ENCODE measurements around the gene ARID3B.
A peak's percentile ranks its signal among the peaks of the same experiment; 100 is the strongest.
"Not testable (repeated sequence)": the region's sequence is repeated elsewhere in the genome, so short reads cannot be mapped to it uniquely, and the experiment has no call there.

Gene ARID3B, protein sequence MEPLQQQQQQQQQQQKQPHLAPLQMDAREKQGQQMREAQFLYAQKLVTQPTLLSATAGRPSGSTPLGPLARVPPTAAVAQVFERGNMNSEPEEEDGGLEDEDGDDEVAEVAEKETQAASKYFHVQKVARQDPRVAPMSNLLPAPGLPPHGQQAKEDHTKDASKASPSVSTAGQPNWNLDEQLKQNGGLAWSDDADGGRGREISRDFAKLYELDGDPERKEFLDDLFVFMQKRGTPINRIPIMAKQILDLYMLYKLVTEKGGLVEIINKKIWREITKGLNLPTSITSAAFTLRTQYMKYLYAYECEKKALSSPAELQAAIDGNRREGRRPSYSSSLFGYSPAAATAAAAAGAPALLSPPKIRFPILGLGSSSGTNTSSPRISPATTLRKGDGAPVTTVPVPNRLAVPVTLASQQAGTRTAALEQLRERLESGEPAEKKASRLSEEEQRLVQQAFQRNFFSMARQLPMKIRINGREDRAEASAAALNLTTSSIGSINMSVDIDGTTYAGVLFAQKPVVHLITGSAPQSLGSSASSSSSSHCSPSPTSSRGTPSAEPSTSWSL

DNA sequence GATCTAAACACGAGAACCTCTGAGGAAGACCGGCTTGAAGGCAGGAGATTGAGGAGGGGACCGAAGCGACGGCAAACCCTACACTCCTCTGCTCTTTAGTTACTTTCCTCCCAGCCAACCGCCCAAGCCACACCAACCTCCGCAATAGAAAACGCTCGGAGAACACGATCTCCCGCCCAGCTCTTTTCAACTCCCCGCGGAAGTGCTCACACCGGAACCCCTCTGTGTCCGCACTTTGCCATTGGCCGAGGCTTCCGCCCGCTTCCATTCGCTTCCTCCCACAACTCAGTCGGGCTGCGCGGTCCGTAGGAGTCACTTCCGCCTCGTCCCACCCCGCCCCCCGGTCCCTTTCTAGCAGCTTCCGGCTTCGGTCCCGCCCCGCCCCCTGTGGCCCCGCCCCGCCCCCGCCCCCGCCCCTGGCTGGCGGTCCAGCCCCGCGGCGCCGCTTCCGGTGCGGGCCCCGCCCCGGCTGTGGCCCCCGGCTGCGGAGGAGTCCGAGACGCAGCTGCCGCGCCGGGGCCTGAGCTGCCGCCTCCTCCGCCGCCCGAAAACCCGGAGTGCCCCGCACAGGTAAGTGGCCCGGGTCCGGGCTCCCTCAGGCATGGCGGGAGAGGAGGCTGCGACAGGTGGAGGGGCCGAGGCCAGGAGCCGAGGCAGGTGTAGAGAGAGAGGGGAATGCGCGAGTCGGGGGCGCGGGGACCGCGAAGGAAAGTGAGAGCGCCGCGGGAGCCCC, at the start of gene ARID3B:
Gene ARID3B, plus strand, starts transcription at position 460 of the 733 bp plus-strand sequence. CDS start 2,717 bp downstream, outside the sequence.
- DNase-seq (ENCODE audit: low spot score) = peak; percentile 98

DNA sequence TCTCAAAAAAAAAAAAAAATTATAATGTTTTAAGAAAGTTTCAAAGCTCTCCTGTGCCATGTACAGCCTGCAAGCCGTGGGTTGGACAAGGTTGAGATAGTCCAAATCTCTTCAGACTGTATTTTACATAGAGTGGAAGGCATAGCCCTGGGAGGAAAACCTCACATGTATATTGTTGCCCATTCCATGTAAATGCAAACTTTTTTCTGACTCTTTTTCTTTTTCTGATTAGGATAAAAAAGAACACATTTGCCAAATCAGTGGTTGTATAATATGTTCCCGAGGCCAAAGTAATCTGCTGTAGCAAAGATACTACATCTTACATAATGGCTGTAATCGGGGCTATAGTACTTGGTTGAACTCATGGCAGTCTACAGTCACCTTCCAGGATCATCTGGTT, 44.4 kb upstream of the ARID3B start:
- DNase-seq (ENCODE audit: low spot score) = no peak

DNA sequence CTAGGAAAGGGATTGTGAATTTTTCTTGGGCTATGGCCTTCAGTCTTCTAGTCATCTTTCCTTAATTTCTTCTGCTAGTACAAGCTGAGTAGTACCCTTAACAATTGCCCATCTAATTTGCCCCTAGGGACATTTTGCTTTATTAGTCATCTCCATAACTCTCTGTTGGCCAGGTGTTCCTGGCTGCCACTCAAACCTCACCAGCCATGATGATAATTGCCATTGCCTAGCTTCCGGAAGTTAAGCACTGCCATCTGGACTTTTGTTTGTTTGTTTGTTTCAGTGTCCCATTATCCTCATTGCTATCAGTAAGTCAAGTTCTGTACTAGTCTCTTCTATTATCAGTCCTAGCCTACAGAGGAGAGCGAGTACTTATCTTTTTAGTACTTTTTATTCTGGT, 43.4 kb upstream of the ARID3B start:
- no peak for DNase-seq (ENCODE audit: low spot score)

DNA sequence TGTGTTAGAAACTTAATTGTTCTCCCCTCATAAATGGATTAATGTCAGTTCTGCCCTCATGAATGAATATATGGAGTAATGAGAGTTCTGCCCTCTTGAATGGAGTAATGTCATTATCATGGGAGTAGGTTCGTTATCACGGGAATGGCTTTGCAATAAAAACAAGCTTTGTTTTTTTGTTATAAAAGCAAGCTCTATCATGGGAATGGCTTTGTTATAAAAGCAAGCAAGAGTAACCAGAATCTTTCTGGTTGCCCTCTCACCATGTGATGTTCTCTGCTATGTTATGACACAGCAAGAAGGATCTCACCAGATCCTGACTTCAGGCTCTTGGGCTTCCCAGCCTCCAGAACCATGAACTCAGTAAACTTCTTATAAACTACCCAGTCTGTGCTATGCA, 41.7 kb upstream of the ARID3B start:
- DNase-seq (ENCODE audit: low spot score) = no peak

DNA sequence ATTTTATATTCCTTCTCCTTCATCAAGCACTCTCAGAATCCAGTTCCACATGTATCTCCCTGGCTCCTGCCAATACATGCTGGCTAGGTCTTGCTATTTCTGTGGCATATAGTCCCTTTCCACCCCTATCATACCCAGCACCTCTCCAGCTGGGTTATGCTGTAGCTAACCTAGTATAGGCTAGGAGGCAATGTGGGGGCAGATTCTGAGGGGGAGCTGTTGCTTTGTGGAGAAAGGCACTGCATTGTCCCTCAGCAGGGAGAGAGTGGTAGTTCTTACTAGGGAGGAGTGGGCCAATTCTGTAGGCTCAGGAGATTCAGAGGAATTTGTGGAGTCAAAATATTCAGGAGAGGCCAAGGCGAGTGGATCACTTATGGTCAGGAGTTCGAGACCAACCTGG, 40.6 kb upstream of the ARID3B start:
- no peak for DNase-seq (ENCODE audit: low spot score)

DNA sequence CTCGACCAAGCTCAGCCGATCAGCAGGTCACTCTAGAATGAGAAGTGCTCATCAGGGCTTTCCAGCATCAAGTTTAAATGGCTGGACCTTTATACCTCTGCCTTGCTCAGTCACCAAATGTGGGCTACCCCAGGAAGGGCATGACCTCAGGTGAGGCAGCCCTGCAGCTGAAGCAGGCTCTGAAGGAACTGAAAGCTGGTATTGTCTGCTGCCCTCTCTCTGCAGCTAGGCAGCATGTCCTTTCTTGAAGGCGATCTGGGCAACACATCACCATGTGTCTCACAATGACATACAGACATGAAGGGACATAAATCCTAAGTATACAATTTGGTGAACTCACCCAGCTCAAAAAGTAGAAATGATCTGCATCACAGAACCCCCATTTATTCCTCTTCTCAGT, 38.7 kb upstream of the ARID3B start:
- no peak for DNase-seq (ENCODE audit: low spot score)

DNA sequence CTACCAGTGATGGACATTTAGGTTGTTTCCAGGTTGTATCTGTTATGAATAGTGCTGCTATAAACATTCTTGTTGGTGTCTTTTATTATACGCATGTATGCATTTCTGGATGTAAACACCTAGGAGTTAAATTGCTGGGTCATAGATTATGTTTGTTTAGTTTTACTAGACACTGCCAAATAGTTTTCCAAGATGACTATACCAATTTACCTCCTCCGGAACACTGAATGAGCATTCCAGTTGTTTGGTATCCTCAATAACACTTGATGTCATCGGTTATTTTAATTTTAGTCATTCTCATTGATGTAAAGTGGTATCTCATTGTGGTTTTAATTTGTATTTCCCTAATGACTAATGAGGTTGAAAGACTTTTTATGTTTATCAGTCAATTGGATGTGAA, 36.6 kb upstream of the ARID3B start:
- DNase-seq (ENCODE audit: low spot score) = no peak

DNA sequence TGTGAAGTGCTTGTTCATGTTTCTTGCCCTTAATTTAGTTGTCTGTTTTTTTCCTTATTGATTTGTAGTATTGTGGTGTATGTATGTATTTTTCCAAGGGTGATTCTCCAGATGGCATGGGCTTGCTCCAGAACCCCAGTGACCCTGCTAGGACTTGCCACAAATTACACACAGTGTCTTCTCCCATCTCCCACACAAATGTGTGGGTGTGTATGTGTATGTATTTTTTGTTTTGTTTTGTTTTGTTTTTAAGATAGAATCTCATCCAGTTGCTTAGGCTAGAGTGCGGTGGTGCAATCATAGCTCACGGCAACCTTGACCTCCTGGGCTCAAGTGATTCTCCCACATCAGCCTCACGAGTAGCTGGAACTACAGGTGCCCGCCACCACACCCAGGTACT, 36.2 kb upstream of the ARID3B start:
- DNase-seq (ENCODE audit: low spot score) = no peak

DNA sequence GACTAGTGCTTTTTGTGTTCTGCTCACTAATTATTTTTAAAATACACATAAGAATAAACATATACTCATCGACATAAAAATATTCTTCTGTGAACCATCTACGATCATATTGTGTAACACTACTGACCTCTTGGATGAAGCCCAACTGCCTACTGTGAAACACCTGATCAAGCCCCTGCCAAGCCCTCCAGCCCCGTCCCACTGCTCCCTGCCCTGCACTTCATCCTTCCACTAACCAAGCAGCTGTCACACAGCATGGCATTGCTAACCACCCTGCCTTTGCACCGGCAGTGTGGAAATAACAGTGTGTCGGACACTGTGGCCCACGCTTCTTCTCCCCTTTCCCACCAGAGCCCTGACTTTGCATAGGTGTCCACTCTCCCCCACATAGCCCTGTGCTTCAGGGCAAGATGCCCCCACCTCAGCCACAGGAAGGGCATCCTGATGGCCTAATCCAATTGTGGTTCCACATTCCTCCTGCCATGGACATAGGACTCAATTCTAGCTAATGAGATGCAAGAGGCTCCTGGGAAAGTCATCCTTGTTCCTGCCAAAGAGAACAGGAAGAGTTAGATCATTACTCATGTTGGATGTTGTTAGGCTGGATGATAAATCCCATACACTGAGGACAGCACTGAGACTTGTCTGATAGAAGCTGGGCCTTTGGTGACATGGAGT, 35.0 kb upstream of the ARID3B start:
- no peak for DNase-seq (ENCODE audit: low spot score)

DNA sequence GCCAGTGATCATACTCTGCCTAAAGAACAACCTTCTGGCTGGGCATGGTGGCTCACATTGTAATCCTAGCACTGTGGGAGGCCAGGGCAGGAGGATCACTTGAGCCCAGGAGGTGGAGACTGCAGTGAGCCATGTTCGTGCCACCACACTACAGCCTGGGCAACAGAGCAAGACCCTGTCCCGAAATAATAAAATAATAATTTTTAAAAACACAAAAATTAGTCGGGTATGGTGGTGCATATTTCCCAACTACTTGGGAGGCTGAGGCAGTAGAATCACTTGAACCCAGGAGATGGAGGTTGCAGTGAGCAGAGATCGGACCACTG, 34.5 kb upstream of the ARID3B start:
- no peak for DNase-seq (ENCODE audit: low spot score)

DNA sequence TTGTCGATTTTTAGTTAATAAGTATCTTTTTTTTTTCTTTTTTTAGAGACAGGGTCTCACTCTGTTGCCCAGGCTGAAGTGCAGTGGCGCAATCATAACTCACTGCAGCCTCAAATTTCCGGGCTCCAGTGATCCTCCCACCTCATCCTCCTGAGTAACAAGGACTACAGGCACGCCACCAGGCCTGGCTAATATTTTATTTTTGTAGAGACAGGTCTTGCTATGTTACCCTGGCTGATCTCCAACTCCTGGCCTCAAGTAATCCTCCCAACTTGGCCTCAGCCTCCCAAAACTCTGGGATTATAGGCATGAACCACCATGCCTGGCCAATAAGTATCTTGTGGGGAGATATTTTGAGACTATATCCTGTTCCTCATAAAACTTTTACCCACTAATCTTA, 29.4 kb upstream of the ARID3B start:
- no peak for DNase-seq (ENCODE audit: low spot score)

DNA sequence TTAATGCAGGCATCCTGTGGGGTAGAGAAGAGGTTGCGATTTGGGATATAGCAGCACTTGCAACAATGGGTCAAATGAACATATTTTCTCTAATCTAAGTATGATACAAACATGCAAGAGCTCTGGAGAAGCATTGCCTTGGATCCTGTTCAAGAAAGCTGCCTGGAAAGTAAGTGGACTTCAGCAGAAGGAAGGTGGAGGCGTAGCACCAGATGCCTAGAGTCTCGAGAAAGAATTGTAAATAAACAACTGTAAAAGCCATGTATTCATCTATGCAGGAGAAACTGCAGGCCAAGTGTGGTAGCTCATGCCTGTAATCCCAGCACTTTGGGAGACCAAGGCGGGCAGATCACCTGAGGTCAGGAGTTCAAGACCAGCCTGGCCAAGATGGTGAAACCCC, 27.0 kb upstream of the ARID3B start:
- DNase-seq (ENCODE audit: low spot score) = not testable (repeated sequence)

DNA sequence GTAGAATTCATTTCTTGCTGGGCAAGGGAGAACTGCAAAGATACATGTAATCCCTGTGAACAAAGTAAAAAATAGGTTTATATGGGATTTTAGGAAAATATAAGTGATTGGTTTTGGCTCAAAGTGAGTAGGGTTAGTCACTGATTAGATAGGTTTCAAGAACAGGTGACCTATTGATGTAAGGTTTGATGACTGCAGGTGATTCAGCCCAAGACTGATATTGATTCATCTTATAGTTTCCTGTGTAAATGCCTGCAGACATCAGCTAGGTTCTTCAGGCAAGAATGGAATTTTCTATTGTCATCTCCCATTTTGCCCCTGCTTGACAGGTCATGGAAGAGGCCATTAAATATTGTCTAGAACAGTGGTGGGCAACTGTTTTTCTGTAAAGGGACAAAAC, 23.9 kb upstream of the ARID3B start:
- DNase-seq (ENCODE audit: low spot score) = no peak

DNA sequence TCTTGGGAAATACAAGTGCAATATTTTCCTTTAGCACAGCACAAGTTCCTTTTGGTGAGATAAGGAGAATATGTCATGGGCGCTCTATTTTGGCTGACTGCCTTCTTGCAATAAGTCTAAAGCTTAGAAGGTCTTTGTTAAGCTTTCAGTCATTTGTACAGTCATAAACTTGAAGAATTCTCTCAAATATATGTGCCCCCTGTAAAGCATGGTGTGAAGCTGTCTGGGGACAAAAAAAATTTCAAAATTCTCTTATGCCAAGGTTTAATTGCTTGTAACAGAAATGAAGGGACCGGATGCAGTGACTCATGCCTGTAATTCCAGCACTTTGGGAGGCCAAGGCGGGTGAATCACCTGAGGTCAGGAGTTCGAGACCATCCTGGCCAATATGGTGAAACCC, 21.7 kb upstream of the ARID3B start:
- DNase-seq (ENCODE audit: low spot score) = no peak

DNA sequence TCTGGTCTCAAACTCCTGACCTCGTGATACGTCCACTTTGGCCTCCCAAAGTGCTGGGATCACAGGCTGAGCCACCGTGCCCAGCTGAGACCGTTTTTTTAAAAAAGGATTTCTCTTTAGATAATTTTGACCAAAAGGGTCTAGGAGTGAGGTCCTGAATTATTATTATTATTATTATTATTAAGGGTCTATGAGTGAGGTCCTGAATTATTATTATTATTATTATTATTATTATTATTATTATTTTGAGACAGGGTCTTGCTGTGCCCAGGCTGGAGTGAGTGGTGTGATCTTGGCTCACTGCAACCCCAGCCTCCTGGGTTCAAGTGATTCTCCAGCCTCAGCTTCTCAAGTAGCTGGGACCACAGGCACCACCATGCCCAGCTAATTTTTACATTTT, 20.6 kb upstream of the ARID3B start:
- DNase-seq (ENCODE audit: low spot score) = no peak

DNA sequence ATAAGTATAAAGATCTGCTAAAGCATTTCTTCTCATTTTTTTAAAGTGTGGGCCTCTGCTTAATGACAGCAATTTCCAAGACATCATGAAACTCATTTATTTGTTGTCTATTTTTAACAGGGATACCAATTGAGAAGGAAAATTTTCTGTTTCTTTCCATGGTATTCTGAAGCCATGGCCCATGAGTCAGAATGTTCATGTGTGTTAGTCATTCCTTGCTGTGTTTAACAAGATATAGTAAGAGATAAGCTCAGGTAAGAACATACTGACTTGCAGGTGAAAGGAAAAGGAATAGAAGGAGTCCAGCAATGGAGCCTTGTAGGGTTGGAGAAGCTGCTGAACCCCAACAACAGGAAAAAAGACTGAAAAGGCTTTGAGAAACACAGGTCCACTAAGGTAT, 17.0 kb upstream of the ARID3B start:
- no peak for DNase-seq (ENCODE audit: low spot score)

DNA sequence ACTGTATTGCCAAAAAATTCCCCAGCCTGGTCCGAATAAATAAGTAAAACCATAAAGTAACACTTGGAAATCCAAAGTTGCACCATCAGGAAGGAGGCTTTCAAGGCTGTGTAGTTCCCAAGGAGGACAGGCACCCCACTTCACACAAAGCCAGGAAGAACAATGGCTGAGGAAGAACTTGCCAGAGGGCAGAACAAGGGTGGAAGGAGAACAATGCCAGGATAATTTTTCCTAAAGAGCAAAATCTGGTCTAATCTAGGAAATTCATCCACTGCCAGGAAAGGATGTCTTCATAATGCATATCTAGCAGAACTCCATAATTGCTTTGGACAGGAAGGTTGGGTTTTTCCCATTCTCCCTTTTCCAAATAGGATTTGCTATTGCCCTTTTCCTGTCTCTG, 15.7 kb upstream of the ARID3B start:
- DNase-seq (ENCODE audit: low spot score) = no peak

DNA sequence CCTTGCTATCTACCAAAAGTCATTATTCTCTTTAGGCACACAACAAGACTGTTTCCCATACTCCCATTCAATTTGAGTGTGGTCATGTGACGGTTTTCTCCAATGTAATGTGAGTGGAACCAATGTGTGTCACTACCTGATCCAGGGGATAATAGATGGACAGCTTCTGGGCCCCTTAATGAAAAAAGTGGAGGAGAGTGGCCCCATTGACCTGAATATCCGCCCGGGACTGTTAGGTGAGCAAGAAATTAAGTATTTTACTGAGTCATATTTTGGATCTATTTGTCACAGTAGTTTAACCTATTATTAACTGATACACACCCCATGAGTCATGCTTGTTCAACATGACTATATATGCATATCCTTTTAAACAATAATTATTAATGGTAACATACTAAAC, 15.1 kb upstream of the ARID3B start:
- no peak for DNase-seq (ENCODE audit: low spot score)

DNA sequence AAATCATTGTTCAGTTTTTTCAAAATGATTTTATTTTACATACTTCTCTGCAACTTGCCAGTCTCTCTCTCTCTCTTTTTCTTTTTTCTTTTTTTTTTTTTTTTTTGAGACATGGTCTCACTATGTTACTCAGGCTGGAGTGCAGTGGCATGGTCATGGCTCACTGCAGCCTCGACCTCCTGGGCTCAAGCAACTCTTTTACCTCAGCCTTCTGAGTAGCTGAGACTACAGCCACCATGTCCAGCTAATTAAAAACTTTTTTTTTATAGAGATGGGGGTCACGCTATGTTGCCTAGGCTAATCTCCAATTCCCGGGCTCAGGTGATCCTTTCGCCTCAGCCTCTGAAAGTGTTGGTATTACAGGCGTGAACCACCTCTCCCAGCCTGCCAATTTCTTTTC, 12.1 kb upstream of the ARID3B start:
- DNase-seq (ENCODE audit: low spot score) = no peak

DNA sequence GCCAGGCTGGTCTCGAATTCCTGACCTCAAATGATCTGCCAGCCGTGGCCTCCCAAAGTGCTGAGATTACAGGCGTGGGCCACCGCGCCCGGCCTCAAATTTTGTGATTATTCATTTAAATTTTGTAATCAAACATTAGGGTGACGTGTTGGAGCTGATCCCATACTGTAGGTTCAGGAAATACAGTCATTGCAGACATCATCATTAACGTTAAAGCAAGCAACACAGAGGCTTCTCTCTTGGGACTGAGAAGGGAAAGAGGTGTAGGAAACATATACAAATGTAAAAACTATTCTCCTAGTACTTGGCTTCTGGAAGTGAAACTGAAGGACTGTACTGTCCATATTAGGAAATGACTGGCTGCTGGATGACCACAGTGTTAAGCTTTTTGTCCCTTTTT, 11.1 kb upstream of the ARID3B start:
- DNase-seq (ENCODE audit: low spot score) = no peak

DNA sequence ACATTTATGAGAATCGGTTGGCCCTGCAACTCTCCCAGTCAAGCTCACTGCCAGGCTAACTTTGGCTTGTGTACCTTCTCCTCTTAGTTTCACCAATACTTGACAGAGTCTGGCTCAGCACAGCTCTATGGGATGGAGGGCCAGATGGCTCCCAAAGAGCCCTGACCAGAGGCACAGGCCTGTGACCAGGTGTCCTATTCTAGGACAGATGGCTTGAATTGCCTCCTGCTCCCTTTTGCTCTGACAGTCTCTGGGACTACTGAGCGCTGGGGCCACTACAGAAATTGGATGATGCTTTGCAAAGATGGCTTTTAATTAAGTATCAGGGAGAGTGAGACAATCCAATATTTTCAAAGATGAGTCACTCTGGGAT, 10.3 kb upstream of the ARID3B start:
- no peak for DNase-seq (ENCODE audit: low spot score)

DNA sequence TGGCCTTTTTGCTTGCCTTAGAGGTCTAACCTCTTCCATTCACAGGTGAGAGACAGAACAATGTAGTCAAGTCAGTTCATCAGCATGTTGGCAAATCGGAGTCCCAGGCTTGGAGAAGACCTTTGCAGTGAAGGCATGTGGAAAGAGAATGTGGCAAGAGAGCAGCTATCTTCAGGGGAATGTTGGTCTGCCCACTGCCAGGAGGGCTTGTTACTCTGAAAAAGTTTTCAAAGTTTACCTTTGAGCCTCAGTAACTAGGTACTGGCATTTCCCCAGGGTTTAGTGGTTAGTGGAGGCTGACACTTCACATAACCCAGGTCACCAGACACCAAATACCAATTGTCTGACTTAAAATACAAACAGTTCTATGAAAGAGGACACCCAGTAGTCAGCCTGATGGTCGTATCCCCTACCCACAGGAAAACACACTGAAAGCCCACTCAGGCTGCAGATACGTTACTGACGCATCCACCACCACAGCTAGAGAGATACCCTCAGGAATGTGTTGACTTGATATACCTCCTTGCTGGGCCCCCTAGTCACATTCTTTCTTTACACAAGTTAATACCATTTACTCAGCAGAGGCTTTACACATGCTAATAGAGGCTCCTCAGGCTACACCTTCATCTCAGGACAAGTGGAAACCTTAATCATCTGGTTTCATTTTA, 9.7 kb upstream of the ARID3B start:
- no peak for DNase-seq (ENCODE audit: low spot score)
